Right hindlimb (tissue), 1 donor: ENCODE measurements around the gene QSOX2.
A peak's percentile ranks its signal among the peaks of the same experiment; 100 is the strongest.

Experiments
- DNase-seq: peaks from one replicate; pipeline ENCODE4 v3.0.0-alpha.2; 2018

The QSOX2 gene

DNA sequence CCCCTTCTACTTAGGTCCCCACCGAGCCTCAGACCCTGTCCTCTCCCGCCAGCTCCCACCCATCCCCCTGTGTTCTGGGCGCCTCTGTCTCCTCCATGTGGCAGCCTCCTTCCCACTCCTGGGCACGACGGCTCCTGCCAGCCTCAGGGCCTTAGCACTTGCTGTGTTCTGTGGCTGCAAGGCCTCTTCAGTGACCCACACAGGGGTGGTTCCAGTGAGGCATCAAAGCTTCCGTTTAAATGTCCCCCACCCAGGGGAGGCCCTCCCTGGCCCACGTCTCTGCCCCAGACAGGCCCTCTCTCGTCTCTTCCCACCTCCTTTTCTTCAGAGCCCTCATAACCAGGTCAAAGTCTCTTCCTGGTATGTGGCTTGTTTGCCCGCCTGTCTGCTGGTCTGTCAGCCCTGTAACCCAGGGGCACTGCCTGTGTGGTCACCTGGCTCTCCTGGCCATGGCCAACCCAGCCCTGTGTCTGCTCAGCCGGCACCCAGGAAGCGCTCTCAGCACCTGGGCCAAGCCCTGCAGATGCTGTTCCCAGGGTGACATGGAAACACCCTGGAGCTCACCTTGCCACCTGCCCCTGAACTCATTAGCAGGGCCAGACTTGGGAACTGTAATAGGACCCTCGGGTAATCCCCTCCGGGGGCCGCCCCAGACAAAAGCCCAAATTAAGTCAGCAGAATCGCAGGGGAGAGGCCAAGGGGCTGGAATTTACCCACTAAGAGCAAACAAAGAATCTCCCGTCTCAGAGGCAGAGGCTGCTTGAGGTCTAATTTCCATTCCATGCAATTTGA lies 74.4 kb downstream of the QSOX2 start:
- DNase-seq = no peak

GRCh38 chr9:136170006-136170901 lies 75.4 kb downstream of the QSOX2 start:
- DNase-seq = no peak

GRCh38 chr9:136169495-136169894 lies 76.1 kb downstream of the QSOX2 start:
- DNase-seq = no peak

GRCh38 chr9:136163248-136163850 lies 82.3 kb downstream of the QSOX2 start:
- no peak for DNase-seq

DNA sequence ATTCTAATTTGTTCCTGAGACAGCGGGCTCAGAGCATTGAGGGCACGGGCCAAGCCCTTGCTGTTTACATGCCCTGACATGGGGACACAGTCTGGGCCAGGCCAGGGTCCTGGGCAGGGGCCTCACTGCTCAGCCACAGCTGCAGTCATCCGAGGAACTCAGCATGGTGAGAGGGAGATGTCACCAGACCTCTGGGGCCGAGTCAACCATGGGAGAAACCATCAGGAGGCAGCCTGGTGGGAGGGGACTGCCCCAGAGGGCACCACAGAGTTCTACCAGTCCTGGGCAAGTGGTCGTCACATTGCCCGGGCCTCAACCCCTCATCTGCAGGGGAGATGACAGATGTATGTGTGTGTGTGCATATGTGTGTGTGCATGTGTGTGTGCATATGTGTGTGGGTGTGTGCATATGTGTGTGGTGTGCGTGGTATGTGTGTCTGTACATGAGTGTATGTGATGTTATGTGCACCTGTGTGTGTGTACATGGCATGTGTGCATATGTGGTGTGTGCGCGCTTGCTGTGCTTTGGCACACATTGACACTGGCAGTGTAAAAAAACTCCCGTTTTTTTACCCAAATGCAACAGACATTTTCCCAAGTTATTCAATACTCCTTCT lies 84.5 kb downstream of the QSOX2 start:
- peak; percentile 8 for DNase-seq

- peak; percentile 13 for DNase-seq
Measured at GRCh38 chr9:136160381-136160841, 85.2 kb downstream of the QSOX2 start.

DNA sequence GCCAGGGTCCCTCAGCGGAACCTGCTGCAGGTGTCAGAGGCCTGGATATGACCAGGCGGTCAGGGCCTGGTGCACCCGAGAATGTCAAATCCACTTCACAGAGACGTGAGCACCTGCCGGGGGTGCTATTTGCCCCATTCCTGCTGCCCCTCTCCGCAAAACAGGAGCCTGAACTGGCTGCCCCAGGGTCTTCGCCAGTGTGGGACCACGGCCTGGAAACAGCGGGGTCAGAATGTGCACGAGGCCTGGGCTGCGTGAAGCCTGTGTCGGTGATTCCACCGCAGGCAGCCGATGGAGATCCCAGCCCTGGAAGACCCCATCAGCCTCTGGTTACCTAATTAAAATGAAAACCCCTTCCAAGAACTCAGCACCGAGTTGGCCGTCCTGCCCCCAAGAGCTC lies 85.8 kb downstream of the QSOX2 start:
- peak; percentile 15 for DNase-seq

DNA sequence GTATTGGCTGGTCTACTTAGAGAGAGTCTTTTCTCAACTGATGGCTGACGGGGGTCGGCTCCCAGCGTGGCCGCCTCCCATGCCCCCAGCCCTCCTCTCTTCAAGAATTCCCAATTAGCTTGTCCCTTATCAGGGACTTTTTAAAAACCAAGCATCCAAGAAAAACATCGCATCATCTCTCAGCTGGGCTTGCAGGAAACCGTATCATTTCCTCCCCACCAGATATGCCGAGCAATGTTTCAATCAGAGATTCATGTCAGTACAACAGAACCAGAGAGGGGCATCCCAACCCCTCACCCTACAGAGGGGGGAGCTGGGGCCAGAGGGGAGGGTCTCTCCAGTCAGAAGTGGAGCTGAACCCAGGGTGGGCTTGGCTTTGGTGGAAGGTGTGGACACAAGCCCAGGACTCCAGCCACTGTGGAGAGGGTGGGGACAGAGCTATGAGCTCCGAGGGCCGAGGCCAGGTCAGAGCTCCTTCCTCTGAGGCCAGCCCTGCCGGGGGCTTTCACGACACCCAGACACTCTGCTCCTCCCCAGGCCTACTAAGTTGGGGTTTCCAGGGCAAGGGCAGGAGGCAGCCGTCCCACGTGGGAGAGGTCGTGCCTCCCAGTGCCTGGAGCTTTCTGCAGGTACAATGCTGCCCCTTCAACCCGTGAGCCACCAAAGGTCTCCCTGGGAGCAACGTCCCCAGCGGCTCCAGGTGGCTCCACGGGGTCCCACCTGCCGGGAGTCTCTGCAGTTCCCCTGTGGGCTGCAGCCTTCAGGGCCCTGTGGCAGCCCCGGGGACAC lies 87.9 kb downstream of the QSOX2 start:
- DNase-seq = no peak
